Colonic mucosa (tissue), 4 donors: Measurements from ENCODE around the gene KLRC4. TPM values are rescaled to one million over a fixed set of nuclear protein-coding genes. Genes with fewer than 3 reads are reported as not detected.

ENCODE experiments used
- DNase-seq: peaks from one replicate; pipeline ENCODE4 v3.0.0-alpha.2; 2020
- H3K27ac ChIP-seq: fragments of 200-600 bp; one replicate; pipeline ENCODE4 v1.8.0; 2021
- H3K27me3 ChIP-seq: fragments of 200-600 bp; one replicate; pipeline ENCODE4 v1.8.0; 2021
- H3K36me3 ChIP-seq: fragments of 200-600 bp; one replicate; pipeline ENCODE4 v1.8.0; 2021
- H3K4me1 ChIP-seq: fragments of 200-600 bp; one replicate; pipeline ENCODE4 v1.8.0; 2021; ENCODE audit warnings: mild to moderate bottlenecking
- H3K4me3 ChIP-seq: fragments of 200-600 bp; one replicate; pipeline ENCODE4 v1.8.0; 2021
- H3K9ac ChIP-seq, 2 donors: one replicate each; pipeline ENCODE4 v1.7.0; 2013; ENCODE audit warnings: control low read depth in 2 of 2, low read depth in 2 of 2, low read length in 2 of 2
- H3K9me3 ChIP-seq: fragments of 200-600 bp; one replicate; pipeline ENCODE4 v1.8.0; 2021
- CTCF ChIP-seq: fragments of 200-600 bp; IDR thresholded peaks from one replicate; pipeline ENCODE4 v1.8.0; 2022; ENCODE audit warnings: antibody characterized with exemption, mild to moderate bottlenecking
- intact Hi-C: fragments of 100-400 bp; cut with DNase I; formaldehyde crosslinking; loops from one replicate; pipeline ENCODE4 v1.14.1; 2022
- total RNA-seq, 2 donors: library from RNA; stranded (reverse); fragmentation: NEBNext Ultra II Directional in 1 of 2; extraction: Animal tissue kit (Norgen Biotek cat#: 25700) in 1 of 2; gene quantifications; one replicate each; pipeline ENCODE4 v1.2.1, GENCODE V29; 2021
- donor health status: healthy.
- donor health status: DM: no; HTN: no; CAD: no.
- donor health status: DM: no; HTN: no; CAD: no.

The KLRC4 gene
- total RNA-seq, 2 donors from 2014 or later: 0.47 to 0.80 TPM

- intact Hi-C loops: no loop called here
- no peak for DNase-seq
Observed at GRCh38 chr12:10361084-10361483, 48.5 kb downstream of the KLRC4 start.

GRCh38 chr12:10358969-10359368 lies 50.6 kb downstream of the KLRC4 start:
- H3K36me3 ChIP-seq: no peaks in the 10 kb centered on the region
- H3K4me3 ChIP-seq: no peak overlapping the region
- DNase-seq: no peak
- no peak for TF ChIP-seq CTCF
- H3K4me1 ChIP-seq: peaks cover 6% of the 10 kb centered on the region
- H3K9ac ChIP-seq: no peak overlapping the region
- H3K27me3 ChIP-seq: no peaks in the 10 kb centered on the region
- H3K27ac ChIP-seq: no peak overlapping the region
- intact Hi-C loops: no loop called here
- H3K9me3 ChIP-seq: no peaks in the 10 kb centered on the region

More at GRCh38 chr12:10361084-10361483, 48.5 kb downstream of the KLRC4 start:
- Histone ChIP-seq H3K36me3 (no peaks in the 10 kb centered on the region), H3K27me3 (no peaks in the 10 kb centered on the region), H3K27ac (no peak overlapping the region), H3K4me1 (peaks cover 6% of the 10 kb centered on the region), H3K9me3 (no peaks in the 10 kb centered on the region), H3K9ac (no peak overlapping the region), H3K4me3 (no peak overlapping the region)
- TF ChIP-seq CTCF: no peak

GRCh38 chr12:10358131-10358530 lies 51.4 kb downstream of the KLRC4 start:
- no peak overlapping the region for H3K27ac ChIP-seq
- TF ChIP-seq CTCF: no peak
- intact Hi-C loops: no loop called here
- H3K27me3 ChIP-seq: no peaks in the 10 kb centered on the region
- no peaks in the 10 kb centered on the region for H3K9me3 ChIP-seq
- no peak overlapping the region for H3K9ac ChIP-seq
- no peak for DNase-seq
- no peaks in the 10 kb centered on the region for H3K36me3 ChIP-seq
- H3K4me3 ChIP-seq: no peak overlapping the region
- H3K4me1 ChIP-seq: peaks cover 3% of the 10 kb centered on the region

Other genes starting within 250 kb of the KLRC4 start
- under 1 TPM; 0.20 to 0.77 TPM for gene OLR1, start 237.6 kb downstream of the KLRC4 start, total RNA-seq
- gene TMEM52B, start 230.7 kb downstream of the KLRC4 start, total RNA-seq: not detected
- gene GABARAPL1, start 196.9 kb downstream of the KLRC4 start, total RNA-seq: 10 to 100 TPM; 12.8 to 42.8 TPM
- gene KLRD1, start 101.9 kb downstream of the KLRC4 start, total RNA-seq: 1 to 10 TPM; 1.1 to 1.5 TPM
- 1 to 10 TPM; 1.1 to 1.6 TPM for gene KLRK1, start 19.7 kb downstream of the KLRC4 start, total RNA-seq
- gene KLRC3, start 10.8 kb upstream of the KLRC4 start, total RNA-seq: not detected
- under 1 TPM in 1 of 2 donors, not detected in 1; 0.50 TPM for gene KLRC2, start 26.3 kb upstream of the KLRC4 start, total RNA-seq
- 1 to 10 TPM; 1.0 to 1.3 TPM for gene KLRC1, start 43.6 kb upstream of the KLRC4 start, total RNA-seq
- 1 to 10 TPM in 1 of 2 donors, under 1 TPM in 1; 0.77 to 2.7 TPM for gene EIF2S3B, start 96.1 kb upstream of the KLRC4 start, total RNA-seq
- gene MAGOHB, start 203.9 kb upstream of the KLRC4 start, total RNA-seq: 10 to 100 TPM; 13.9 to 38.1 TPM